ENCODE data around the gene HAGH. TPM values are rescaled to one million over a fixed set of nuclear protein-coding genes. Genes with fewer than 3 reads are reported as not detected.
"Not testable (repeated sequence)": the region's sequence is repeated elsewhere in the genome, so short reads cannot be mapped to it uniquely, and the experiment has no call there.

HAGH gene
- total RNA-seq = 50.3 and 57.7 TPM in 2 replicates

DNA sequence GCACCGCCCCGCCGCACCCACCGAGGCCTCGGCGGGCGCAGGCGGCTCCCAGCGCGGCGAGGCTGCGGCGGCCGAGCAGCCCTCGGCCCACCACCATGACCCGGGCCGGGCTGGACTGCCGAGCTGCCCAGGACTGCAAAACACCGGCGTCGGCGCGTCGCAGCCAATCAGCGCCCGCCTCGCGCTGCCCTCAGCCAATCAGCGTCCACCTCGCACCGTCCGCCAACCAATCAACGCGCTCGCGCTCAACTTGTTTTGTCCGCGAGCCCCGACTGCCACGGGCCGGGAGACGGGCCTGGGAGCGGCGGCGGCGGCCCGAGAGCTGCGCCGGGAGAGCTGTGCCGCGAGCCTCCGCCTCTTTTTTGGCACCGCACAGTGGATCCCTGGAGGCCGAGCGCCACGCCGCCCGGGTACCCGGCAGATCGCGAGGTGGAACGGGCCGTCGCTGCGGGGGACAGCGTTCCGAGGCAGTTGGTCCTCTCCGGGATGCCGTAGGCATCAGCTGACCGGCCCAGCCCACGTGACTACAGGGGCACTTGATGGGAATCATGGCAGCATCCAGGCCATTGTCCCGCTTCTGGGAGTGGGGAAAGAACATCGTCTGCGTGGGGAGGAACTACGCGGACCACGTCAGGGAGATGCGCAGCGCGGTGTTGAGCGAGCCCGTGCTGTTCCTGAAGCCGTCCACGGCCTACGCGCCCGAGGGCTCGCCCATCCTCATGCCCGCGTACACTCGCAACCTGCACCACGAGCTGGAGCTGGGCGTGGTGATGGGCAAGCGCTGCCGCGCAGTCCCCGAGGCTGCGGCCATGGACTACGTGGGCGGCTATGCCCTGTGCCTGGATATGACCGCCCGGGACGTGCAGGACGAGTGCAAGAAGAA is at the start of gene HAGH, which contains the start of gene FAHD1:
Gene HAGH, minus strand, starts transcription at position 135 of the 883 bp plus-strand sequence. Its CDS starts 38 bp downstream, at position 97.
Gene FAHD1, plus strand, starts transcription at position 516 of the 883 bp plus-strand sequence. Its CDS starts 33 bp downstream, at position 549.
- peak within 1 kb of the TSS; percentile 97 for H3K4me3 Mint-ChIP-seq
- no peaks in the 10 kb centered on the region for H3K9me3 Mint-ChIP-seq
- peaks cover 25% of the 10 kb centered on the region for H3K4me1 Mint-ChIP-seq
- H3K36me3 Mint-ChIP-seq (ENCODE audit: low read depth) = peaks cover 8% of the 10 kb centered on the region
- intact Hi-C loops (cut with micrococcal nuclease) = loop anchor here (2.0 kb wide), 1 partner anchor 44 kb away; the partner anchor contains the start of genes NUBP2 and SPSB3
- peak; percentile 98 for DNase-seq
- peak within 1 kb of the TSS; percentile 89 for H3K27ac Mint-ChIP-seq
- no peaks in the 10 kb centered on the region for H3K27me3 Mint-ChIP-seq

DNA sequence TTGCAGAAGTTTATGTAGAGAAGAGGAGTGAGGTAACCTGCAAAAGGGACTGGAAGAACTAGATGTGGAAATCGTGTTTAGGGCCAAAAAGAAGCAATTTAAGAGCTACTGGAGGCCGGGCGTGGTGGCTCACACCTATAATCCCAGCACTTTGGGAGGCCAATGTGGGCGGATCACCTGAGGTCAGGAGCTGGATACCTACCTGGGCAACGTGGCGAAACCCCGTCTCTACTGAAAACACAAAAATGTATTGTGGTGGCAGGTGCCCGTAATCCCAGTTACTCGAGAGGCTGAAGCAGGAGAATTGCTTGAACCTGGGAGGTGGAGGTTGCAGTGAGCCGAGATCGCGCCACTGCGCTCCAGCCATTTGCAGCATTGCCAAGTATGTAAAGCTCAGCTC is 49.4 kb upstream of the HAGH start:
- H3K4me3 Mint-ChIP-seq; DNase-seq; H3K4me1 Mint-ChIP-seq; H3K36me3 Mint-ChIP-seq (ENCODE audit: low read depth); H3K27ac Mint-ChIP-seq; H3K9me3 Mint-ChIP-seq; intact Hi-C loops (cut with micrococcal nuclease): not testable (repeated sequence)
- H3K27me3 Mint-ChIP-seq = peaks cover 29% of the 10 kb centered on the region

DNA sequence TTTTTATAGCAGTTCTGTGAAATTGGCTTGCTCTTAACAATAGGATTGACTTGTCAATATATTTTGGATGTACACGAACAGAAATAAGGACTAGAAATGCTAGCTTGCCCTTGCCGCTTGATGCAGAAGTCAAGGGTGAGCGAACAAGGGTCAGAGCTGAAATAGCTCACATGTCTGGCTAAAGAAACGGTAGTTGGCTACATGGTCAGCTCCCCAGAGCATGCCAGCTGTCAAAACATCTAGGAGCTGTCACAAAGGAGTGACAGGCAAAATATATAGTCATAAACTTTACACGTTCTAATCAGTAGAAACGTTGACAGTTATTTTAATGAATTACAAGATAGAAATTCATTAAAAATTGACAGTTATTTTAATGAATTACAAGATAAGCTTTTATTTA is 48.2 kb upstream of the HAGH start:
- Mint-ChIP-seq H3K9me3 (no peaks in the 10 kb centered on the region), H3K27ac (no peak overlapping the region), H3K27me3 (peaks cover 31% of the 10 kb centered on the region), H3K4me3 (no peak overlapping the region), H3K36me3 (ENCODE audit: low read depth) (no peaks in the 10 kb centered on the region), H3K4me1 (peaks cover 3% of the 10 kb centered on the region)
- no peak for DNase-seq
- intact Hi-C loops (cut with micrococcal nuclease) = no loop called here

DNA sequence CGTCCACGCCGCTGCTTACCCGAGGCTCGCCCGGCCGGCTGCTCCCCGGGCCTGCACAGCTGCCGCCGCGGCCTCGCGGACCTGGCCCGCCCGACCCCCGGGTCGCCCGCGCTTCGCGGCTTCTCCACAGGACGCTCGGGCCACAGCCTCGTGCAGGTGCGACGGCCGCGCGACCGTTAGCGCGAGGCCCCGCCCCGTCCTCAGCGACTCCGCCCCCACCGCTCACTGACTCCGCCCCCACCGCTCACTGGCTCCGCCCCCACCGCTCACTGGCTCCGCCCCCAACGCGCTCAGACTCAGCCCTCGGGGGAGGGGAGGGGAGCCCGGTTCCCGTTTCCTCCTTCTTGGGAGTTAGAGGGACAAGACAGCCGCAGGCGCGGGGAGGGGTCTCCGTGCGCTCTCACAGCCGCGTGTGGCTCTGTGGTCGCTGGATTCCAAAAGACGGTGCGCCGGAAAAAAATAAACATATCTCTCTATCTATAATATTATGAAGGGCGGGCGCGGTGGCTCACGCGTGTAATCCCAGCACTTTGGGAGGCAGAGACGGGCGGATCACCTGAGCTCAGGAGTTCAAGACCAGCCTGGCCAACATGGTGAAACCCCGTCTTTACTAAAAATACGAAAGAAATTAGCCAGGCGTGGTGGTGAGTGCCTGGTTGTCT is 45.5 kb upstream of the HAGH start, which contains the start of gene MEIOB:
Gene MEIOB, minus strand, starts transcription at position 191 of the 662 bp plus-strand sequence. CDS start 3,989 bp downstream, outside the sequence.
- Mint-ChIP-seq H3K27me3 (peaks cover 19% of the 10 kb centered on the region), H3K27ac (no peak within 1 kb of the TSS), H3K36me3 (ENCODE audit: low read depth) (no peaks in the 10 kb centered on the region), H3K9me3 (no peaks in the 10 kb centered on the region), H3K4me1 (peaks cover 3% of the 10 kb centered on the region), H3K4me3 (peak within 1 kb of the TSS; percentile 66)
- DNase-seq = peak; percentile 82
- intact Hi-C loops (cut with micrococcal nuclease) = no loop called here

DNA sequence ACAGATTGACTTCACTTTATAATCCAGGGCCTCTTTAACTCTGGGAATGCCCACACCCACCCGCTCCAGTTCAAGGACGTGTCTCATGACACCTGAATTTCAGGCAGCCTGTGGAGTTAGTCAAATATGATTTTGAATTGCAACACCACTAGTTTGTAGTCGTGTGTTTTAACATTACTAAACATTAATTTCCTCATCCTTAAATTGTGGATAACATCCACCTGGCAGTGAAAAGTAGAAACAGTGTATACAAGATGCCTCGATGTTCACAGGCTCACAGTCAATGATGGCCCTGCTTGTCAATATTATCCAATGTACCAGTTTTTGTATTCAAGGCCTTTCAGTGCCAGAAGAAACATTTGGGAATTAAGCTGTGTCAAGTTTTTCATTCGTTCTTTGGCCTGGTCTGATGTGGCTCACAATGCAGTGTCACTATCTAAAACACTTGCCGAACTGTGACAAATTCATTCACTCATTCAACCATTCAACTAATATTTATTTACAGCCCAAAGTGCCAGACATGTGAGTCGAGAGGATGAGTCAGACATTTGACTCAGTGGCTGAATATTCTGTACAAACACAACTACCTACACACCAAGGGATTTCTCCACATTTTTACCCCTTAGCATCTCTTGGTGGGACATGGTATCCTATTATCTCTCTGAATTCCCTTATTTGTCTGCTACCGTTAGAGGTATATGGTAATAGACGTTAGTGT is 43.9 kb upstream of the HAGH start:
- intact Hi-C loops (cut with micrococcal nuclease) = no loop called here
- Mint-ChIP-seq H3K4me3 (no peak overlapping the region), H3K27ac (no peak overlapping the region), H3K4me1 (peaks cover 3% of the 10 kb centered on the region), H3K9me3 (no peaks in the 10 kb centered on the region), H3K27me3 (peaks cover 21% of the 10 kb centered on the region), H3K36me3 (ENCODE audit: low read depth) (no peaks in the 10 kb centered on the region)
- no peak for DNase-seq

DNA sequence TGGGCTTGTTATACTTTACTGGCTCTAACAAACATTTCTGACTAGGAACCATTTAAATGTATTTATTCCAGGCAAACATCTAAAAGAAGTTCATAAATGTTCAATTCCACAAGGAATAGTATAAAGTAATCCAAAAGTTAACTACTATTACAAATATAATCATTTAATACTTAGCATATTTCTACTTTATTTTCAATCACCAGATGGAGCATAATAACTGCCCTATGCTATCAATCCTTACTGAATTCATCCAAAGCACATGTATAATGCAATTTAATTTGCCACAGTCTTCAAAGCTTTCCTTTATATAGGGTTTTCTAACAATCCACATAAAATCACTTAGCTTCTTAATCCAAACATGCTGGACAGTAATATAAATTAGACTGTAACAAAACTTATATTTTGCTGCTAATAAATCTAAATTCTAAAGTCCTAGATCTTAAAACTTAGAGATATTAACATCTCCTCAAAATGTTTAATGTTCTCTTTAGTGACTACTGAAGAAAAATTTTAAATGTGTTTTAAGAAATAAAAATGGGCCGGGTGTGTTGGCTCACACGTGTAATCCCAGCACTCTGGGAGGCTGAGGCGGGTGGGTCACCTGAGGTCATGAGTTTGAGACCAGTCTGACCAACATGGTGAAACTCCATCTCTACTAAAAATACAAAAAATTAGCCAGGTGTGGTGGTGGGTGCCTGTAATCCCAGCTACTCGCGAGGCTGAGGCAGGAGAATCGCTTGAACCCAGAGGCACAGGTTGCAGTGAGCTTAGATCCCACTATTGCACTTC is 39.5 kb upstream of the HAGH start:
- intact Hi-C loops (cut with micrococcal nuclease) = loop anchor here (2.0 kb wide), 1 partner anchor 65 kb away; no protein-coding TSS in a partner anchor
- no peak for DNase-seq
- H3K36me3 Mint-ChIP-seq (ENCODE audit: low read depth) = no peaks in the 10 kb centered on the region
- no peaks in the 10 kb centered on the region for H3K9me3 Mint-ChIP-seq
- H3K27ac Mint-ChIP-seq = no peak overlapping the region
- no peaks in the 10 kb centered on the region for H3K4me1 Mint-ChIP-seq
- peaks cover 19% of the 10 kb centered on the region for H3K27me3 Mint-ChIP-seq
- no peak overlapping the region for H3K4me3 Mint-ChIP-seq

DNA sequence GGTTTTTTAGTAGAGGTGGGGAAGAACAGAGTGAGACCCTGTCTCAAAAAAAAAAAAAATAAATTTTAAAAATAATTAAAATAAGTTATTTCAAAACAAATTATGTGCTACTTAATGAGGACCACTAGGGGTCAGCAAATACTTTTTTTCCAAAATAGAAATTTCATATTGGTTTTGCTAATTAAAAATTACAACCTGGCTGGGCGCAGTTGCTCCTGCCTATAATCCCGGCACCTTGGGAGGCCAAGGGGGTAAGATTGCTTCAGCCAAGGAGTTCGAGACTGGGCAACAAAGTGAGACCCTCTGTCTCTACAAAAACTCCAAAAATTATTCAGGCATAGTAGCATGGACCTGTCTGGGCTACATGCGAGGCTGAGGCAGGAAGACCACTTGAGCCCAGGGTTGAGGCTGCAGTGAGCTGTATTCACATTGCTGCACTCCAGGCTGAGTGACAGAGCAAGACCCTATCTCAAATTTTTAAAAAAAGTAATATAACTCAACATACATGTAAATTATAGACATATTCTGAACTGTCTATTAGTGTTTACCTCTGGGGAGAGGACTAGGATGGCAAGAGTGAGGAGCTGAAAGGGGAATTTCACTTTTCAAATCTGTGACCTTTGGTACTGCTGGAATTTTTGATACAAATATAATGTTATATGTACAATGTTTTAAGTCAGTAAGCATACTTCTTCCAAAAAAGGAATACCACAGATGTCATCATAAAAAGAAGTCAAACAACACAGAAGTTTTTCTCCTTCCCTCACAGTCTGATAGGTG is 37.2 kb upstream of the HAGH start:
- no peaks in the 10 kb centered on the region for H3K36me3 Mint-ChIP-seq (ENCODE audit: low read depth)
- no peak overlapping the region for H3K27ac Mint-ChIP-seq
- intact Hi-C loops (cut with micrococcal nuclease) = loop anchor here (2.0 kb wide), 1 partner anchor 67 kb away; no protein-coding TSS in a partner anchor
- H3K9me3 Mint-ChIP-seq = no peaks in the 10 kb centered on the region
- peaks cover 28% of the 10 kb centered on the region for H3K27me3 Mint-ChIP-seq
- no peak overlapping the region for H3K4me3 Mint-ChIP-seq
- DNase-seq = no peak
- H3K4me1 Mint-ChIP-seq = no peaks in the 10 kb centered on the region

DNA sequence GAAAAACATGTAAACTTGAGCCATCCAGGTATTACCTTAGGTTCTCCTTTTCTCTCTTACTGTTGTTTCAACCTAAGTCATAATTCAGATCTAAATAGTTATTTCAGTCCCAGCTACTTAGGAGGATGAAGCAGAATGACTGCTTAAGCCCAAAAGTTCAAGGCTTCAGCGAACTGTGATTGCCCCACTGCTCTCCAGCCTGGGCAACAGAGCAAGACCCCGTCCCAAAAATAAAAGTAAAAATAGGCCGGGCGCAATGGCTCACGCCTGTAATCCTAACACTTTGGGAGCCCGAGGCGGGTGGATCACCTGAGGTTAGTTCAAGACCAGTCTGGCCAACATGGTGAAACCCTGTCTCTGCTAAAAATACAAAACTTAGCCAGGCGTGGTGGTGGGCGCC is 35.8 kb upstream of the HAGH start:
- Mint-ChIP-seq H3K36me3 (ENCODE audit: low read depth) (no peaks in the 10 kb centered on the region), H3K4me1 (no peaks in the 10 kb centered on the region), H3K4me3 (no peak overlapping the region), H3K27ac (no peak overlapping the region), H3K27me3 (peaks cover 37% of the 10 kb centered on the region), H3K9me3 (no peaks in the 10 kb centered on the region)
- intact Hi-C loops (cut with micrococcal nuclease) = no loop called here
- DNase-seq = no peak

DNA sequence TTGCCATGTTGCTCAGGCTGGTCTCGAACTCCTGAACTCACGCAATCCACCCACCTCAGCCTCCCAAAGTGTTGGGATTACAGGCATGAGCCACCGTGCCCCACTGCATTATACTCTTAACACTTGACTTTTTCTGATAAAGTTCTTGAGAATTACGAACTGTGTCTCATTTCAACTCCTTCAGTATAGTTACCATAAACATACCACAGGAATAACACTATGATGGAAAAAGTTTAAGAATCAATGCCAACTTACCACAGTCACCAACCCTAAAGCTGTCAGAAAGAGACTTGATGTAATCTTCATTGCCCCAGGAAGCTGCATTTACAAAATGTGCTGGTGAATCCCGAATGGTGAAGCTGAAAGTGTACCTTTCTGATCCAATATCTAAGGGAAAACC is 35.1 kb upstream of the HAGH start:
- Mint-ChIP-seq H3K4me3 (no peak overlapping the region), H3K9me3 (no peaks in the 10 kb centered on the region), H3K36me3 (ENCODE audit: low read depth) (no peaks in the 10 kb centered on the region), H3K4me1 (no peaks in the 10 kb centered on the region), H3K27me3 (peaks cover 40% of the 10 kb centered on the region), H3K27ac (no peak overlapping the region)
- no peak for DNase-seq
- intact Hi-C loops (cut with micrococcal nuclease) = no loop called here

DNA sequence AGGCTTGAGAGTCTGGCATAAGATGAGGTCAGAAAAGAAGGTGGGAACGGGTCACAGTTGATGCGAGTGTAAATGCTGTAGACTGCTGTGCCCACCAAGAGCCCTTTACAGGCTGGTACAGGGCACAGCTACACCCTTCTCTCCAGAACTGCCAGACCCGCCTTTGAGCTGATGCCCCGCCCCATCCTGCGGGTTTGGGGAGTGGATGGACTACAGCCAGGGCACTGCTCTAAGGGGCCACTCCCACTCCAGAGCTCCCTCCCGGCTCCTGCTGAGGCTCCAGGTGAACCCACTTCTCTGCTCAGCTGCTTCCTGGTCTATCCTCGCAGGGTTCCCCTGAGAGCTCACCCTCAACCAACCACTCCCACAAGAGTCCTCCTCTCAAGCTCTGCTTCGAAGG is 33.0 kb upstream of the HAGH start:
- Mint-ChIP-seq H3K4me1 (peaks cover 13% of the 10 kb centered on the region), H3K27me3 (peaks cover 31% of the 10 kb centered on the region), H3K36me3 (ENCODE audit: low read depth) (no peaks in the 10 kb centered on the region), H3K9me3 (no peaks in the 10 kb centered on the region), H3K27ac (no peak overlapping the region), H3K4me3 (no peak overlapping the region)
- intact Hi-C loops (cut with micrococcal nuclease) = loop anchor here (5.0 kb wide), 1 partner anchor 83 kb away; the partner anchor contains the start of gene MSRB1
- no peak for DNase-seq

DNA sequence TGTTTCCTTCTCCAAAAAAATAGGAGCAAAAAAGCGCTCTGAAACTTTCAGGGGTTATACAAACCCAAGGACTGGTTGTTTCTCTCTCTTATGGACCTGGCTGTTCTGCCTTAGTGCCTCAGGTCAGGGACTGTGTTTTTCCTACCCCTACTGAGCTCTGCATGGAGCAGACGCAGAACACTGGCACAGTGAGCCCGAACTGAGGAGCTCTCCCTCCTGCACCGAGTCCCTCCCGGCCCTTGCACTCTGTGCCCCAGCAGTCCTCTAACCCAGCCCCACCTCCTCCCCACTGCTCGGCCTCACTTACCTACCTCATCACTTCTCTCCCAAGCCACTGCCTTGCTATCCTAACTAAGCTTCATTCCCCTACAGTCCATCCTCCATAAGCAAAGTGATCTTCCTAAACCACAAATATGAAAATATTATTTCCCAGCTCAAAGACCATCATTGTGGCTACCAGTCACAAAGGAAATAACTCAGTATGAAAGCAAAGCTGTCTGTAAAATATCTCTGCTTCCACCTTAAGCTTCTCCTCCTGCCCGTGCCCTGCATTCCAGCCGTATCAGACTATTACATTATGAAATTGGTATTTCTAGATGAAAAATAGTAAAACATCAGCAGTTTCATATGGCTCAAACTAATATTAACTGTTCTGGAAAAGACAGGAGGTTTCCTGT is 31.7 kb upstream of the HAGH start:
- H3K27me3 Mint-ChIP-seq = peaks cover 28% of the 10 kb centered on the region
- no peak overlapping the region for H3K27ac Mint-ChIP-seq
- no peaks in the 10 kb centered on the region for H3K36me3 Mint-ChIP-seq (ENCODE audit: low read depth)

More for the DNA sequence above, 31.7 kb upstream of the HAGH start:
- Mint-ChIP-seq H3K9me3 (no peaks in the 10 kb centered on the region), H3K4me1 (peaks cover 15% of the 10 kb centered on the region), H3K4me3 (no peak overlapping the region)
- intact Hi-C loops (cut with micrococcal nuclease) = loop anchor here (5.0 kb wide), 1 partner anchor 84 kb away; the partner anchor contains the start of gene MSRB1
- no peak for DNase-seq

Measured in activated CD4-positive, alpha-beta T cell treated with anti-CD3 and anti-CD28 coated beads, Interleukin-2, amount 10 ng/mL, durations not matched to agents 24 days and 14 days (primary cell).